Panc1 (cell line): Measurements from ENCODE around the gene DCUN1D3. TPM values are rescaled to one million over a fixed set of nuclear protein-coding genes. Genes with fewer than 3 reads are reported as not detected.

Experiments
- ATAC-seq: fragments of 200-7000 bp; cut with Tn5 transposase; 2 replicates; pipeline ENCODE4 v1.9.1; 2020; ENCODE audit warnings: mild to moderate bottlenecking, moderate library complexity
- BruUV-seq: library from RNA; stranded (reverse); fragments of 400-500 nt; replicated peaks from 2 replicates; lab custom pipeline; 2021; lab: Mats Ljungman, UMichigan
- CTCF ChIA-PET: fragments of 300-600 bp; sonication (Branson Sonifier 250); formaldehyde crosslinking; loops from one replicate; lab custom pipeline; 2022; ENCODE audit warnings: antibody characterized with exemption; lab: Charles Lee
- POLR2A ChIA-PET: fragments of 300-600 bp; sonication (Branson Sonifier 250); formaldehyde crosslinking; loops from one replicate; lab custom pipeline; 2022; ENCODE audit warnings: antibody characterized with exemption; lab: Charles Lee
- DNase-seq: peaks from one replicate; pipeline ENCODE4 v3.0.0-alpha.2; 2010; ENCODE audit warnings: low read depth, low spot score
- H3K27ac ChIP-seq: 2 replicates; pipeline ENCODE4 v1.5.1; 2011; ENCODE audit warnings: mild to moderate bottlenecking, low read length, inconsistent platforms
- H3K27me3 ChIP-seq: fragments of 200-500 bp; sonication (Bioruptor generic); 2 replicates; pipeline ENCODE4 v1.6.0; 2014; ENCODE audit warnings: low read length, inconsistent platforms; ENCODE audit not compliant: control insufficient read depth, insufficient read depth
- H3K36me3 ChIP-seq: fragments of 200-500 bp; sonication (Bioruptor generic); 2 replicates; pipeline ENCODE4 v1.5.1; 2014; ENCODE audit warnings: inconsistent platforms, mild to moderate bottlenecking, low read length, moderate library complexity; ENCODE audit not compliant: control insufficient read depth, insufficient read depth
- H3K4me1 ChIP-seq: 2 replicates; pipeline ENCODE4 v1.5.1; 2011; ENCODE audit warnings: inconsistent platforms, mild to moderate bottlenecking, low read length, moderate library complexity; ENCODE audit not compliant: control insufficient read depth, insufficient read depth
- H3K4me3 ChIP-seq, 2 experiments: 2 replicates each; pipeline ENCODE4 v1.5.1; 2011 to 2012; ENCODE audit warnings: low read depth in 2 of 2, low read length in 2 of 2, mild to moderate bottlenecking in 2 of 2, inconsistent platforms in 1 of 2, moderate library complexity in 1 of 2
- H3K9me3 ChIP-seq: fragments of 200-500 bp; sonication (Bioruptor generic); 2 replicates; pipeline ENCODE4 v1.5.1; 2014; ENCODE audit warnings: low read depth, mild to moderate bottlenecking, inconsistent platforms, low read length, moderate library complexity; ENCODE audit not compliant: control insufficient read depth, insufficient read depth
- POLR2AphosphoS5 ChIP-seq: IDR thresholded peaks from 2 replicates; pipeline ENCODE4 v1.6.1; 2012; ENCODE audit warnings: mild to moderate bottlenecking, low read depth, low read length, moderate library complexity
- SIN3A ChIP-seq: IDR thresholded peaks from 2 replicates; pipeline ENCODE4 v1.6.1; 2012; ENCODE audit warnings: low read depth, mild to moderate bottlenecking, low read length, moderate library complexity, borderline replicate concordance; ENCODE audit not compliant: insufficient read depth
- TCF7L2 ChIP-seq: IDR thresholded peaks from 2 replicates; pipeline ENCODE4 v1.6.1; 2011; ENCODE audit warnings: mild to moderate bottlenecking, low read depth, low read length, inconsistent platforms
- in situ Hi-C: cut with HindIII; loops from 2 replicates; pipeline ENCODE4 v1.10.0; 2016; ENCODE audit warnings: low sequenced_read_pairs, low pct_unique_long_range_greater_than_20kb
- intact Hi-C: fragments of 100-400 bp; cut with micrococcal nuclease; formaldehyde crosslinking; loops from one replicate; pipeline ENCODE4 v1.10.0; 2022; ENCODE audit not compliant: unreplicated experiment
- total RNA-seq: library from RNA; stranded (reverse); gene quantifications from one replicate; pipeline ENCODE4 v1.2.1, GENCODE V29; 2021; ENCODE audit not compliant: unreplicated experiment
- TF ChIP-seq, protein P1 (sequence below): fragments of 450-650 bp; IDR thresholded peaks from 2 replicates; pipeline ENCODE4 v1.5.1; 2017; ENCODE audit warnings: mild to moderate bottlenecking
- TF ChIP-seq, protein P2 (sequence below), 2 experiments: IDR thresholded peaks; 2 replicates each; pipeline ENCODE4 v1.6.1; 2011 to 2012; ENCODE audit warnings: low read depth in 2 of 2, control low read depth in 1 of 2, low read length in 1 of 2, mild to moderate bottlenecking in 1 of 2, moderate library complexity in 1 of 2; ENCODE audit not compliant: insufficient read depth in 1 of 2

DCUN1D3 gene
- total RNA-seq, 1 experiment from 2014 or later, result 23.5 TPM

DNA sequence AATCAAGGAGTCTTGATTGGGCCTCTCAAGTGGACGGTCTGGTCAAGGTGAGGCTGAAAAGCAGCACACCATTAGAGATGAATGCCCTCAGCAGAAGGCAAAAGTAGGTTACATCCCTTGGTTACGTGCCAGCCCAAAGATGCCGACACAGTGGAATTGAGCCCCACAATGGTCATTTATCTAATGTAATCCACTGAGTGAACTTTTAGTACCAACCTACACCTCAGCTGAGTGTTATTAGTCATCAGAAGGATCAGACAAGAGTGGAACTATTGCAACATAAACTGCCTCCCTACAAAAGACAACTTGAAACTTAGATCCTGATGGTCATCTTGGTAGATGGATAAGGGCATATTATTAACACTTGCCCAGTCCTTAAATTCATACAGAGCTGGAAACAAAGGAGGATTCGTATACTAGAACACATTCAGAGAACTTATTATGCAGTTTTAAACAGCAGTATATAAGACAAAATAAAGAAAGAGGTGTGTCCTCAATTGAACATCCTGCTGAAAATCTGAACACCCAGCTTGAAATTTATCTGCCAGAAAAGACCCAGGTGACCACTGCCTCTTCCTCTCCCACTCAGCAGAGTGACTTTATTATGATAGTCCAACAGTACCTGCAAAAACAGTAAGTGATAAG lies 2.8 kb downstream of the DCUN1D3 start:
- no peak overlapping the region for H3K4me3 ChIP-seq
- H3K27ac ChIP-seq, result no peak overlapping the region
- ATAC-seq (no peak), DNase-seq (no peak)
- POLR2A ChIA-PET, result no interaction called here
- intact Hi-C loops, result no loop called here
- peaks cover 3% of the 10 kb centered on the region for H3K36me3 ChIP-seq
- no peaks in the 10 kb centered on the region for H3K27me3 ChIP-seq
- H3K4me1 ChIP-seq, result peaks cover 25% of the 10 kb centered on the region
- no peaks in the 10 kb centered on the region for H3K9me3 ChIP-seq
- in situ Hi-C loops, result no loop called here
- TF ChIP-seq TCF7L2, result no peak
- TF ChIP-seq POLR2AphosphoS5, result no peak
- TF ChIP-seq, protein P1, sequence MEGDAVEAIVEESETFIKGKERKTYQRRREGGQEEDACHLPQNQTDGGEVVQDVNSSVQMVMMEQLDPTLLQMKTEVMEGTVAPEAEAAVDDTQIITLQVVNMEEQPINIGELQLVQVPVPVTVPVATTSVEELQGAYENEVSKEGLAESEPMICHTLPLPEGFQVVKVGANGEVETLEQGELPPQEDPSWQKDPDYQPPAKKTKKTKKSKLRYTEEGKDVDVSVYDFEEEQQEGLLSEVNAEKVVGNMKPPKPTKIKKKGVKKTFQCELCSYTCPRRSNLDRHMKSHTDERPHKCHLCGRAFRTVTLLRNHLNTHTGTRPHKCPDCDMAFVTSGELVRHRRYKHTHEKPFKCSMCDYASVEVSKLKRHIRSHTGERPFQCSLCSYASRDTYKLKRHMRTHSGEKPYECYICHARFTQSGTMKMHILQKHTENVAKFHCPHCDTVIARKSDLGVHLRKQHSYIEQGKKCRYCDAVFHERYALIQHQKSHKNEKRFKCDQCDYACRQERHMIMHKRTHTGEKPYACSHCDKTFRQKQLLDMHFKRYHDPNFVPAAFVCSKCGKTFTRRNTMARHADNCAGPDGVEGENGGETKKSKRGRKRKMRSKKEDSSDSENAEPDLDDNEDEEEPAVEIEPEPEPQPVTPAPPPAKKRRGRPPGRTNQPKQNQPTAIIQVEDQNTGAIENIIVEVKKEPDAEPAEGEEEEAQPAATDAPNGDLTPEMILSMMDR, result no peak
- TF ChIP-seq, protein P2, sequence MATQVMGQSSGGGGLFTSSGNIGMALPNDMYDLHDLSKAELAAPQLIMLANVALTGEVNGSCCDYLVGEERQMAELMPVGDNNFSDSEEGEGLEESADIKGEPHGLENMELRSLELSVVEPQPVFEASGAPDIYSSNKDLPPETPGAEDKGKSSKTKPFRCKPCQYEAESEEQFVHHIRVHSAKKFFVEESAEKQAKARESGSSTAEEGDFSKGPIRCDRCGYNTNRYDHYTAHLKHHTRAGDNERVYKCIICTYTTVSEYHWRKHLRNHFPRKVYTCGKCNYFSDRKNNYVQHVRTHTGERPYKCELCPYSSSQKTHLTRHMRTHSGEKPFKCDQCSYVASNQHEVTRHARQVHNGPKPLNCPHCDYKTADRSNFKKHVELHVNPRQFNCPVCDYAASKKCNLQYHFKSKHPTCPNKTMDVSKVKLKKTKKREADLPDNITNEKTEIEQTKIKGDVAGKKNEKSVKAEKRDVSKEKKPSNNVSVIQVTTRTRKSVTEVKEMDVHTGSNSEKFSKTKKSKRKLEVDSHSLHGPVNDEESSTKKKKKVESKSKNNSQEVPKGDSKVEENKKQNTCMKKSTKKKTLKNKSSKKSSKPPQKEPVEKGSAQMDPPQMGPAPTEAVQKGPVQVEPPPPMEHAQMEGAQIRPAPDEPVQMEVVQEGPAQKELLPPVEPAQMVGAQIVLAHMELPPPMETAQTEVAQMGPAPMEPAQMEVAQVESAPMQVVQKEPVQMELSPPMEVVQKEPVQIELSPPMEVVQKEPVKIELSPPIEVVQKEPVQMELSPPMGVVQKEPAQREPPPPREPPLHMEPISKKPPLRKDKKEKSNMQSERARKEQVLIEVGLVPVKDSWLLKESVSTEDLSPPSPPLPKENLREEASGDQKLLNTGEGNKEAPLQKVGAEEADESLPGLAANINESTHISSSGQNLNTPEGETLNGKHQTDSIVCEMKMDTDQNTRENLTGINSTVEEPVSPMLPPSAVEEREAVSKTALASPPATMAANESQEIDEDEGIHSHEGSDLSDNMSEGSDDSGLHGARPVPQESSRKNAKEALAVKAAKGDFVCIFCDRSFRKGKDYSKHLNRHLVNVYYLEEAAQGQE (IDR thresholded peaks at IDR 0.05; ENCODE audit: insufficient read depth in 1 of 2, low read depth in 2 of 2, low read length in 1 of 2), result no peak
- no peak for TF ChIP-seq SIN3A
- CTCF ChIA-PET, result no interaction called here
- TSS peak; percentile 70 for BruUV-seq

DNA sequence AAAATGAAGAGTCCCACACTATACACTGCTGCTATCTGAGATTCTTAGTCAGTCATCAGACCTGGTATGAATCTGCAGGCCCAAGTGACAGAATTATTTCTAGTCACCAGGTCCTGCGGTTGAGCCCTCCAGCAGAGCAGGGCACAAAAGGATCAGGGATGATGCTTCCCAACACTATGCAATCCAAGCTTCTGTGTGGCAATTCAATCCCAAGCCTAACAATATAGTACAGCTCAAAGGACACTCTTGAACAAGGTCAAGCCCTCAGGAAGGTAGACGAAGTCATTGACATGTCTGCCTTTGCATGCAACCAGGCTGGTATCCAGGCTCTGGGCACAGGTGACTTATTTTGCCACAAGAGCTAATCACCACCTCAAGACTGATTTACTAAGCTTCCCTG lies 5.8 kb downstream of the DCUN1D3 start:
- no peaks in the 10 kb centered on the region for H3K9me3 ChIP-seq
- no TSS peak for BruUV-seq
- in situ Hi-C loops, result no loop called here
- H3K4me1 ChIP-seq, result peaks cover 15% of the 10 kb centered on the region
- TF ChIP-seq, protein P2 (IDR thresholded peaks at IDR 0.05; ENCODE audit: insufficient read depth in 1 of 2, low read depth in 2 of 2, low read length in 1 of 2), result no peak
- no peak for TF ChIP-seq POLR2AphosphoS5
- TF ChIP-seq TCF7L2, result no peak
- TF ChIP-seq, protein P1, result no peak
- TF ChIP-seq SIN3A, result no peak
- no peak overlapping the region for H3K4me3 ChIP-seq
- no peaks in the 10 kb centered on the region for H3K27me3 ChIP-seq
- DNase-seq, result no peak
- CTCF ChIA-PET, result no interaction called here
- intact Hi-C loops, result no loop called here
- POLR2A ChIA-PET, result no interaction called here
- H3K36me3 ChIP-seq, result peaks cover 3% of the 10 kb centered on the region; the same call in 1 of the 2 replicates
- no peak for ATAC-seq
- no peak overlapping the region for H3K27ac ChIP-seq
